Activated naive CD4-positive, alpha-beta T cell treated with anti-CD3 and anti-CD28 coated beads, Interleukin-2, amount 50 U/mL, for 72 hours (primary cell): ENCODE measurements around the gene UBE3D. TPM values are rescaled to one million over a fixed set of nuclear protein-coding genes. Genes with fewer than 3 reads are reported as not detected.
"Not testable (repeated sequence)": the region's sequence is repeated elsewhere in the genome, so short reads cannot be mapped to it uniquely, and the experiment has no call there.

ENCODE experiments used
- ATAC-seq, 2 donors: fragments of 150-1000 bp; cut with Tn5 transposase; 2 replicates each; pipeline ENCODE4 v1.10.0; 2021; ENCODE audit warnings: mild to moderate bottlenecking in 2 of 2, moderate library complexity in 2 of 2
- DNase-seq, 2 donors: peaks; one replicate each; pipeline ENCODE4 v3.0.0; 2021 to 2022; ENCODE audit warnings: low spot score in 2 of 2
- H3K27ac Mint-ChIP-seq, 2 donors: one replicate each; pipeline ENCODE4 v1.8.0; 2022; ENCODE audit warnings: mild to moderate bottlenecking in 2 of 2, mixed read lengths in 2 of 2
- H3K36me3 Mint-ChIP-seq, 2 donors: one replicate each; pipeline ENCODE4 v1.8.0; 2022; ENCODE audit warnings: mixed read lengths in 2 of 2
- H3K9me3 Mint-ChIP-seq, 2 donors: one replicate each; pipeline ENCODE4 v1.8.0; 2022; ENCODE audit warnings: mixed read lengths in 2 of 2
- total RNA-seq, 2 donors: library from RNA; stranded (reverse); gene quantifications; one replicate each; pipeline ENCODE4 v1.2.3, GENCODE V29; 2022

Gene UBE3D
- total RNA-seq, 2 donors from 2014 or later = 6.0 to 10.3 TPM

- no peak for ATAC-seq
- DNase-seq = no peak
- Mint-ChIP-seq H3K9me3 (no peaks in the 10 kb centered on the region), H3K27ac (no peak overlapping the region), H3K36me3 (peaks cover 4 to 12% of the 10 kb centered on the region in 2 donors)
These were observed 107.1 kb downstream of the UBE3D start for GRCh38 chr6:82958551-82958950.

- H3K36me3 Mint-ChIP-seq = peaks cover 7 to 17% of the 10 kb centered on the region in 2 donors
- no peak for ATAC-seq
- H3K27ac Mint-ChIP-seq = no peak overlapping the region
- no peak for DNase-seq
- no peaks in the 10 kb centered on the region for H3K9me3 Mint-ChIP-seq
These were observed 107.8 kb downstream of the UBE3D start for GRCh38 chr6:82957868-82958245.

GRCh38 chr6:82957171-82957867, 108.3 kb downstream of the UBE3D start:
- Mint-ChIP-seq H3K27ac (peak overlapping the region in 1 of 2 donors; percentile 34), H3K9me3 (no peaks in the 10 kb centered on the region), H3K36me3 (peaks cover 7 to 17% of the 10 kb centered on the region in 2 donors)
- ATAC-seq = no peak
- no peak for DNase-seq

GRCh38 chr6:82955841-82956240, 109.8 kb downstream of the UBE3D start:
- no peak for DNase-seq
- H3K9me3 Mint-ChIP-seq = no peaks in the 10 kb centered on the region
- ATAC-seq = no peak
- H3K36me3 Mint-ChIP-seq = peaks cover 7 to 17% of the 10 kb centered on the region in 2 donors
- no peak overlapping the region for H3K27ac Mint-ChIP-seq

GRCh38 chr6:82954937-82955577, 110.6 kb downstream of the UBE3D start:
- Mint-ChIP-seq H3K36me3 (peaks cover 14 to 24% of the 10 kb centered on the region in 2 donors), H3K27ac (no peak overlapping the region), H3K9me3 (no peaks in the 10 kb centered on the region)
- DNase-seq (no peak), ATAC-seq (no peak)

GRCh38 chr6:82954356-82954755, 111.3 kb downstream of the UBE3D start:
- ATAC-seq (no peak), DNase-seq (no peak)
- H3K36me3 Mint-ChIP-seq = peaks cover 14 to 29% of the 10 kb centered on the region in 2 donors
- H3K9me3 Mint-ChIP-seq = no peaks in the 10 kb centered on the region
- H3K27ac Mint-ChIP-seq = no peak overlapping the region

GRCh38 chr6:82953871-82954270, 111.8 kb downstream of the UBE3D start:
- Mint-ChIP-seq H3K27ac (no peak overlapping the region), H3K9me3 (no peaks in the 10 kb centered on the region), H3K36me3 (peaks cover 14 to 29% of the 10 kb centered on the region in 2 donors)
- ATAC-seq (no peak), DNase-seq (no peak)

GRCh38 chr6:82951935-82952334, 113.7 kb downstream of the UBE3D start:
- ATAC-seq (no peak), DNase-seq (no peak)
- H3K9me3 Mint-ChIP-seq = no peaks in the 10 kb centered on the region
- peaks cover 19 to 39% of the 10 kb centered on the region in 2 donors for H3K36me3 Mint-ChIP-seq
- no peak overlapping the region for H3K27ac Mint-ChIP-seq

GRCh38 chr6:82951389-82951788, 114.3 kb downstream of the UBE3D start:
- Mint-ChIP-seq H3K27ac (no peak overlapping the region), H3K36me3 (peaks cover 22 to 41% of the 10 kb centered on the region in 2 donors), H3K9me3 (no peaks in the 10 kb centered on the region)
- ATAC-seq (no peak), DNase-seq (no peak)

GRCh38 chr6:82930915-82931314, 134.7 kb downstream of the UBE3D start:
- H3K9me3 Mint-ChIP-seq = peaks cover 33 to 36% of the 10 kb centered on the region in 2 donors

GRCh38 chr6:82924799-82925535, 140.7 kb downstream of the UBE3D start:
- ATAC-seq (no peak), DNase-seq (no peak)
- Mint-ChIP-seq H3K27ac (no peak overlapping the region), H3K36me3 (peaks cover 6 to 14% of the 10 kb centered on the region in 2 donors), H3K9me3 (peaks cover 4 to 5% of the 10 kb centered on the region in 2 donors)

More at GRCh38 chr6:82930915-82931314, 134.7 kb downstream of the UBE3D start:
- DNase-seq, ATAC-seq, H3K27ac Mint-ChIP-seq: not testable (repeated sequence)
- H3K36me3 Mint-ChIP-seq = peaks cover 53 to 60% of the 10 kb centered on the region in 2 donors

GRCh38 chr6:82921258-82921657, 144.4 kb downstream of the UBE3D start:
- no peaks in the 10 kb centered on the region for H3K9me3 Mint-ChIP-seq
- peaks cover 8 to 15% of the 10 kb centered on the region in 2 donors for H3K36me3 Mint-ChIP-seq
- no peak for DNase-seq
- H3K27ac Mint-ChIP-seq = no peak overlapping the region
- ATAC-seq = no peak

GRCh38 chr6:82917346-82918064, 148.1 kb downstream of the UBE3D start:
- Mint-ChIP-seq H3K9me3 (no peaks in the 10 kb centered on the region), H3K27ac (no peak overlapping the region), H3K36me3 (peaks cover 8 to 10% of the 10 kb centered on the region in 2 donors)
- ATAC-seq (no peak), DNase-seq (no peak)

- peak overlapping the region in 1 of 2 donors; percentile 53 for H3K27ac Mint-ChIP-seq
- no peaks in the 10 kb centered on the region for H3K9me3 Mint-ChIP-seq
- ATAC-seq (no peak), DNase-seq (no peak)
- H3K36me3 Mint-ChIP-seq = peaks cover 7 to 8% of the 10 kb centered on the region in 2 donors
These were observed 150.0 kb downstream of the UBE3D start for GRCh38 chr6:82915666-82916065.

- Mint-ChIP-seq H3K9me3 (no peaks in the 10 kb centered on the region), H3K27ac (no peak overlapping the region), H3K36me3 (peaks cover 7 to 8% of the 10 kb centered on the region in 2 donors)
- DNase-seq (no peak), ATAC-seq (no peak)
These were observed 151.1 kb downstream of the UBE3D start for GRCh38 chr6:82914511-82914910.

- no peak for ATAC-seq
- no peak for DNase-seq
- Mint-ChIP-seq H3K27ac (no peak overlapping the region), H3K9me3 (no peaks in the 10 kb centered on the region), H3K36me3 (peaks cover 0 to 4% of the 10 kb centered on the region in 2 donors)
These were observed 154.8 kb downstream of the UBE3D start for GRCh38 chr6:82910820-82911219.

- ATAC-seq = no peak
These were observed 155.2 kb downstream of the UBE3D start for GRCh38 chr6:82910395-82910794.

More at GRCh38 chr6:82910395-82910794, 155.2 kb downstream of the UBE3D start:
- no peak for DNase-seq
- Mint-ChIP-seq H3K27ac (no peak overlapping the region), H3K36me3 (peaks cover 0 to 4% of the 10 kb centered on the region in 2 donors), H3K9me3 (no peaks in the 10 kb centered on the region)
